ENCODE data around the gene TPP1.

The TPP1 gene

GRCh38 chr11:6565988-6566703 is 53.1 kb downstream of the TPP1 start:
- Histone ChIP-seq H3K4me1 (peaks cover 37% of the 10 kb centered on the region), H3K4me2 (ENCODE audit: low read length) (no peak overlapping the region), H3K36me3 (ENCODE audit: control insufficient read depth, insufficient read depth, low read length) (no peaks in the 10 kb centered on the region), H3K79me2 (no peaks in the 10 kb centered on the region), H3K27ac (no peak overlapping the region), H3K4me3 (ENCODE audit: low read depth, low read length) (no peak overlapping the region), H2AFZ (no peak overlapping the region), H3K9me3 (ENCODE audit: control insufficient read depth, low read length) (no peaks in the 10 kb centered on the region), H3K27me3 (ENCODE audit: control insufficient read depth, insufficient read depth, low read length) (no peaks in the 10 kb centered on the region), H3K9ac (no peak overlapping the region)
- TF ChIP-seq CTCF (IDR thresholded peaks at IDR 0.05): no peak

DNA sequence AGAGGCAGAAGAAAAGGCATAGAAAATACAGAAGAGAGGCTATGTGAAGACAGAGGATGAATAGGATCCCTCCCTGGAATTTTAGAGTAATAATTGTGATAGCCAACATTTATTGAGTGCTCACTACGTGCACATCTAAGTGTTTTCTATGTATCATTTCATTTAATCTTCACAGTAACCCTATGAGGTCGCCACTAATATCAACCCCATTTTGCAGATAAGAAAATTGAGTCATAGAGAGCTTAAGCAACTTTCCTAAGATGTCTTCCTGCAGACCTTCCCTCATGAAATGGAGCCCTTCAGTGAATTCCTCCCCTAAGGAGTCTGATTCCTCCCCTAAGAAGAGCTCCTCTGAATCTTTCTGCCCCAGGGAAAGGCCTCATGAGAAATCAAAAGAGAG is 53.9 kb downstream of the TPP1 start:
- Histone ChIP-seq H3K79me2 (no peaks in the 10 kb centered on the region), H3K36me3 (ENCODE audit: control insufficient read depth, insufficient read depth, low read length) (no peaks in the 10 kb centered on the region), H3K4me2 (ENCODE audit: low read length) (no peak overlapping the region), H3K27ac (no peak overlapping the region), H3K9ac (no peak overlapping the region), H3K27me3 (ENCODE audit: control insufficient read depth, insufficient read depth, low read length) (no peaks in the 10 kb centered on the region), H3K9me3 (ENCODE audit: control insufficient read depth, low read length) (no peaks in the 10 kb centered on the region), H2AFZ (no peak overlapping the region), H3K4me1 (peaks cover 37% of the 10 kb centered on the region), H3K4me3 (ENCODE audit: low read depth, low read length) (no peak overlapping the region)
- TF ChIP-seq CTCF (IDR thresholded peaks at IDR 0.05): no peak

GRCh38 chr11:6563667-6564066 is 55.6 kb downstream of the TPP1 start:
- peak overlapping the region; percentile 44 for H3K27ac ChIP-seq
- H3K4me2 ChIP-seq (ENCODE audit: low read length): no peak overlapping the region
- no peaks in the 10 kb centered on the region for H3K9me3 ChIP-seq (ENCODE audit: control insufficient read depth, low read length)
- no peak overlapping the region for H3K9ac ChIP-seq
- TF ChIP-seq CTCF (IDR thresholded peaks at IDR 0.05): no peak
- H3K4me1 ChIP-seq: peaks cover 29% of the 10 kb centered on the region
- no peaks in the 10 kb centered on the region for H3K27me3 ChIP-seq (ENCODE audit: control insufficient read depth, insufficient read depth, low read length)
- H3K79me2 ChIP-seq: no peaks in the 10 kb centered on the region
- H3K36me3 ChIP-seq (ENCODE audit: control insufficient read depth, insufficient read depth, low read length): no peaks in the 10 kb centered on the region
- H3K4me3 ChIP-seq (ENCODE audit: low read depth, low read length): no peak overlapping the region
- H2AFZ ChIP-seq: peak overlapping the region; percentile 46

GRCh38 chr11:6563121-6563619 is 56.1 kb downstream of the TPP1 start:
- peaks cover 26% of the 10 kb centered on the region for H3K4me1 ChIP-seq
- peak overlapping the region; percentile 46 for H2AFZ ChIP-seq
- no peak overlapping the region for H3K9ac ChIP-seq
- H3K4me3 ChIP-seq (ENCODE audit: low read depth, low read length): no peak overlapping the region
- no peak for TF ChIP-seq CTCF (IDR thresholded peaks at IDR 0.05)
- no peak overlapping the region for H3K4me2 ChIP-seq (ENCODE audit: low read length)
- H3K27me3 ChIP-seq (ENCODE audit: control insufficient read depth, insufficient read depth, low read length): no peaks in the 10 kb centered on the region
- H3K36me3 ChIP-seq (ENCODE audit: control insufficient read depth, insufficient read depth, low read length): no peaks in the 10 kb centered on the region
- peaks cover under 1% of the 10 kb centered on the region for H3K79me2 ChIP-seq
- no peaks in the 10 kb centered on the region for H3K9me3 ChIP-seq (ENCODE audit: control insufficient read depth, low read length)
- peak overlapping the region; percentile 44 for H3K27ac ChIP-seq
